HUES64 (cell line): ENCODE results near the gene MAL. TPM values are rescaled to one million over a fixed set of nuclear protein-coding genes. Genes with fewer than 3 reads are reported as not detected.
A peak's percentile ranks its signal among the peaks of the same experiment; 100 is the strongest.

Source experiments
- H3K27ac ChIP-seq: 2 replicates; pipeline ENCODE4 v1.7.0; 2013; ENCODE audit warnings: low read depth, low read length, inconsistent platforms
- H3K27me3 ChIP-seq: 2 replicates; pipeline ENCODE4 v1.6.1; 2013; ENCODE audit warnings: mild to moderate bottlenecking, low read length; ENCODE audit not compliant: insufficient read depth
- H3K36me3 ChIP-seq: 2 replicates; pipeline ENCODE4 v1.6.1; 2013; ENCODE audit warnings: mild to moderate bottlenecking, low read length; ENCODE audit not compliant: insufficient read depth
- H3K4me1 ChIP-seq: 2 replicates; pipeline ENCODE4 v1.6.1; 2013; ENCODE audit warnings: mild to moderate bottlenecking, low read length, moderate library complexity; ENCODE audit not compliant: insufficient read depth
- H3K4me3 ChIP-seq: 2 replicates; pipeline ENCODE4 v1.5.1; 2013; ENCODE audit warnings: mild to moderate bottlenecking, low read length, moderate library complexity
- H3K9ac ChIP-seq: 2 replicates; pipeline ENCODE4 v1.6.1; 2013; ENCODE audit warnings: mild to moderate bottlenecking, low read depth, low read length
- H3K9me3 ChIP-seq: 2 replicates; pipeline ENCODE4 v1.6.1; 2013; ENCODE audit warnings: low read depth, low read length; ENCODE audit not compliant: insufficient read depth
- WGBS: fragments of 150-250, 120-280 bp; methylation state at CpG from one replicate; pipeline ENCODE4 v1.1.7; 2013; ENCODE audit warnings: missing lambda C conversion rate; 5-methylcytosine and 5-hydroxymethylcytosine counted together
- polyA plus RNA-seq, 2 experiments: library from polyadenylated mRNA; stranded (reverse); fragments of 50-300 nt; gene quantifications; one replicate each; pipeline ENCODE4 v1.2.3, GENCODE V29; 2013

MAL gene
- polyA plus RNA-seq (2013, experiment 1 of 2), result not detected
- 0.38 TPM for polyA plus RNA-seq (2013, experiment 2 of 2)

DNA sequence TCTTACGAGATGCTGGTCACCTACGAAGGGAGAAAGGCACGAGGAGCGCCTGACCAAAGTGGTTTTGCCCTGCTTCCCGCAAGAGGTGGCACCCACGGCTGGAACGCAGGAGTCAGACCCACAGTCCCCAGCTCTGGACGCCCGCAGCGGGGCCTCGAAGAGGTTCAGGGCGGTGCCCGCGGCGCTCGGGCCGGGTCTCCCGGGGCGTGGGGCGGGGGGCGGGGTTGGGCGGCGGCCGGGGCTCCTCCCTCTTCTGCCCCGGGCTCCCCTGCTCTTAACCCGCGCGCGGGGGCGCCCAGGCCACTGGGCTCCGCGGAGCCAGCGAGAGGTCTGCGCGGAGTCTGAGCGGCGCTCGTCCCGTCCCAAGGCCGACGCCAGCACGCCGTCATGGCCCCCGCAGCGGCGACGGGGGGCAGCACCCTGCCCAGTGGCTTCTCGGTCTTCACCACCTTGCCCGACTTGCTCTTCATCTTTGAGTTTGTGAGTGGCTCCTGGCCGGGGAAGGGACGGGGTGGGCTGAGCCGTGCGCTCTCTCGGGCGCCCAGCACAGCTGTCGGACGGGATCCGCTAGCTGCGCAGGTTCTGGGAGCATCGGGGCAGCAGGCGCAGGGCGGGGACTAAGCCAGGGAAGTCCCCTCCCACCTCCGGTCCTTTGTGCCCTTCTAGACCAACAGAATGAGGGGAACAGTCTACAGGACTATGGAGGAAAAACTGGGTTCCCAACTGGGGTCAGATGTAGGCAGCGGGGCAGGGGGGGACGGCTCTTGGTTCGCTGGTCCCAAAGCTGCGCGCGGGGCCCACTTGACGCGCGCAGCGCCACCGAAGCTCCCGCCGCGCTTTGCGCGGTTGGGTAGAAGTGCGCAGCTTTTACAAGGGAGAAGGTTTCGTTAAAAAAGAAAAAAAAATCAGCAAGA lies at the start of gene MAL:
Gene MAL (plus strand): TSS at position 303 of the 914 bp plus-strand sequence. CDS start 85 bp downstream, at position 388.
- 17% methylated on average over 81 of the region's 81 CpGs for WGBS
- Histone ChIP-seq H3K9me3 (no peaks in the 10 kb centered on the region), H3K27ac (no peak within 1 kb of the TSS), H3K36me3 (no peaks in the 10 kb centered on the region), H3K4me1 (peaks cover 13% of the 10 kb centered on the region), H3K9ac (no peak within 1 kb of the TSS), H3K4me3 (peak within 1 kb of the TSS; percentile 53), H3K27me3 (peaks cover 85% of the 10 kb centered on the region)

GRCh38 chr2:94977826-94978225 lies 47.7 kb upstream of the MAL start:
- Histone ChIP-seq H3K36me3 (no peaks in the 10 kb centered on the region), H3K4me3 (no peak overlapping the region)

DNA sequence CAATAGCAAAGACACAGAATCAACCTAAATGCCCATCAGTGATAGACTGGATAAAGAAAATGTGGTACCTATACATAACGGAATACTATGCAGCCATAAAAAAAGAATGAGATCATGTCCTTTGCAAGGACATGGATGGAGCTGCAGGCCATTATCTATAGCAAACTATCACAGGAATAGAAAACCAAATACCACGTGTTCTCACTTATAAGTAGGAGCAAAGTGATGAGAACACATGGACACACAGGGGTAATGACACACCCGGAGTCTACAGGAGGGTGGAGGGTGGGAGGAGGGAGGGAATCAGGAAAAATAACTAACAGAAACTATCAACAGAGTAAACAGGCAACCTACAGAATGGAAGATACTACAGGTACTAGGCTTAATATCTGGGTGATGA lies 46.6 kb upstream of the MAL start:
- Histone ChIP-seq H3K9me3 (peaks cover 10% of the 10 kb centered on the region; the same call in 1 of the 2 replicates), H3K36me3 (no peaks in the 10 kb centered on the region), H3K27ac (no peak overlapping the region), H3K9ac (no peak overlapping the region), H3K4me1 (no peaks in the 10 kb centered on the region), H3K4me3 (no peak overlapping the region), H3K27me3 (no peaks in the 10 kb centered on the region)
- 60% methylated on average over 2 of the region's 3 CpGs for WGBS

More at GRCh38 chr2:94977826-94978225, 47.7 kb upstream of the MAL start:
- H3K4me1 ChIP-seq, result no peaks in the 10 kb centered on the region
- 86% methylated on average over 4 of the region's 4 CpGs for WGBS
- no peak overlapping the region for H3K27ac ChIP-seq
- H3K9ac ChIP-seq, result no peak overlapping the region
- peaks cover 10% of the 10 kb centered on the region for H3K9me3 ChIP-seq
- no peaks in the 10 kb centered on the region for H3K27me3 ChIP-seq

DNA sequence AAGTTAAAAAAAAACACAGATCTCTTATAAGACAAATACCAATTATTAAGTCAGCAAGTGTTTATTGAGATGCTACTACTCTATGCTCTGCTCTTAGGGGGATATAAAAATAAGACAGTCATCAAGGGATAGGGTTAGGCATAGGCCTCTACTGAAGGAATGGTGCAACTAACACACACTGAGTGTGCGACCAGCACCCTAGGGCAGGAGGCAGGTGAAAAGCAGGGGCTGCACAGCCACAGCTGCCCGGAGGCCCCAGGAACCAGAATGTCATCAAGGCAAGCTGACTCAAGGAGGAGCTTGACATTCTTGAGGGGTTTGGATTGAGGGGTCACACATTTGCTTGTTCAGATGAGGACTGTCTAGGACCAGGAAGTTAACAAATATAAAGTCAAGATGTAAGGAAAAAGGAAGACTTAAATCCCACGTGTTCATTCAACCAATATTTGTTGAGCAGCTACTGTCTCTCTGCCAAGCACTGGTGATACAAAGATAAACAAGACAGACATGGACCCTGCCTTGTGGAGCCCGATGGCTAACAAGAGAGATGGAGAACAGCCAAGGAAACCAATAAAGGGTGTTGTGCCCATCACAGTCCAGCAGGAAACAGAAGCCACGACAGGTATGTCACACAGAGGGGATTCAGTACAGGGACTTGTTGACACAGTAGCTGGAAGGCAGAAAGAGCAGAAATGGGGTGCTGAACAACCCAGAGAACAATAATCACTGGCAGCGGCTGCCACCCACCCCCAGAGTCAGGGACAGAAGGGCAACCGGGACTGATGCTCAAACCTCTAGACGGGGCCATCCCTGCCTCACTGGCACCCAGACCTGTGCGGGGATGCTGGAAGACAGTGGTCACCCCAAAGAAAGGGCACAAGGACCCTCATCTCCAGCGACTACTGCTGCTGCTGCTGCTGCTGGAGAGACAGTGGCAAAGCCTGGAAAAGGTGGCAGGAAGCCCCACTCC lies 45.8 kb upstream of the MAL start:
- WGBS, result 80% methylated on average over 10 of the region's 10 CpGs
- no peak overlapping the region for H3K4me3 ChIP-seq
- H3K27ac ChIP-seq, result no peak overlapping the region
- H3K27me3 ChIP-seq, result no peaks in the 10 kb centered on the region
- H3K9ac ChIP-seq, result no peak overlapping the region
- H3K36me3 ChIP-seq, result no peaks in the 10 kb centered on the region
- H3K9me3 ChIP-seq, result peaks cover 7% of the 10 kb centered on the region; the same call in 1 of the 2 replicates
- H3K4me1 ChIP-seq, result no peaks in the 10 kb centered on the region

- H3K9me3 ChIP-seq, result peaks cover 6% of the 10 kb centered on the region; the same call in 1 of the 2 replicates
- 91% methylated on average over 15 of the region's 15 CpGs for WGBS
- no peaks in the 10 kb centered on the region for H3K4me1 ChIP-seq
- H3K9ac ChIP-seq, result no peak overlapping the region
- no peaks in the 10 kb centered on the region for H3K27me3 ChIP-seq
- no peak overlapping the region for H3K4me3 ChIP-seq
- no peaks in the 10 kb centered on the region for H3K36me3 ChIP-seq
- no peak overlapping the region for H3K27ac ChIP-seq
Observed at GRCh38 chr2:94980406-94980805, 45.1 kb upstream of the MAL start.

DNA sequence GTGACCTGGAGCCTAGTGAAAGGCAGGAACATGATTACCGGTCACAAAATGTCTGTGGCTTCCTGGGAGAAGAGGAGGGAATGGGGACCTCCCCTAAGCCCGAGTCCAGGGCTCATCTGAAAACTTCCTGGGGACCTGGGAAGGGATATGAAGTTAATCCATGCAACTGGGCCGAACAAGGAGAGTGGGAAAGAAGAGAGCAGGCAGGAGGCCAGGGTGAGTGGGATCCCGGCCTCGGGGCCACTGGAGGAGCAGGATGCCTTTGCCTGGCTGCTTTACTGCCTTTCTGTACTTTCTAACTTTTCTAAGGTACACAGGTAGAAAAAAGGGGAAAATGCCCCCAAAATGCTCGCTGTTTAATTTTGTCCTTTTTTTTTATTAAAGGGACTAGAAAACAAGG lies 43.4 kb upstream of the MAL start:
- Histone ChIP-seq H3K9me3 (no peaks in the 10 kb centered on the region), H3K9ac (no peak overlapping the region), H3K4me1 (no peaks in the 10 kb centered on the region), H3K4me3 (no peak overlapping the region), H3K27me3 (no peaks in the 10 kb centered on the region), H3K27ac (no peak overlapping the region), H3K36me3 (no peaks in the 10 kb centered on the region)
- WGBS, result 84% methylated on average over 5 of the region's 6 CpGs

GRCh38 chr2:94982675-94983074 lies 42.8 kb upstream of the MAL start:
- Histone ChIP-seq H3K9ac (no peak overlapping the region), H3K27me3 (no peaks in the 10 kb centered on the region), H3K4me1 (no peaks in the 10 kb centered on the region), H3K4me3 (no peak overlapping the region), H3K9me3 (no peaks in the 10 kb centered on the region), H3K27ac (no peak overlapping the region), H3K36me3 (no peaks in the 10 kb centered on the region)
- 86% methylated on average over 3 of the region's 3 CpGs for WGBS

- Histone ChIP-seq H3K27me3 (no peaks in the 10 kb centered on the region), H3K9ac (no peak overlapping the region), H3K9me3 (no peaks in the 10 kb centered on the region), H3K36me3 (no peaks in the 10 kb centered on the region), H3K27ac (no peak overlapping the region), H3K4me3 (no peak overlapping the region), H3K4me1 (no peaks in the 10 kb centered on the region)
- WGBS, result 76% methylated on average over 9 of the region's 9 CpGs
Observed at GRCh38 chr2:94984964-94985575, 40.4 kb upstream of the MAL start.

DNA sequence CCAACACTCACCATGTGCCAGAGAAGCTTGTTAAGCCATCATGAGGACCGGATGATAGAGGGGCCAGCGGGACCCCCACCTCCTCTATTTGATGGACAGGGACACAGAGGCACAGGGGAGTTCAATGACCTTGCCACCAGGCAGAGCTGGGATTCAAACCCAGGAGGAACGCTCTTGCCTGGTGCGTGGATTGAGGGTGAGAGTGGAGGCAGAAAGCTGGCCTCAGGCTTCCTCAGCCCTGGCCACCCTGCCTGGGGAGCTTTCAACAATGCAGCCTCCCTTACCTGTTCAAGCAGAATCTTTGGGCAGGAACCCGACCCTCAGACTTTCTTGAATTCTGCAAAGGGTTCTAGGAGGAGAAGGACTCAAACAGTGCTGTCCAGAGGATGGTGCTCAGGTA lies 39.9 kb upstream of the MAL start:
- no peak overlapping the region for H3K9ac ChIP-seq
- no peak overlapping the region for H3K27ac ChIP-seq
- H3K36me3 ChIP-seq, result no peaks in the 10 kb centered on the region
- no peaks in the 10 kb centered on the region for H3K27me3 ChIP-seq
- H3K4me1 ChIP-seq, result no peaks in the 10 kb centered on the region
- H3K9me3 ChIP-seq, result no peaks in the 10 kb centered on the region
- H3K4me3 ChIP-seq, result no peak overlapping the region
- WGBS, result 88% methylated on average over 5 of the region's 5 CpGs

- WGBS, result 80% methylated on average over 1 of the region's 3 CpGs
- Histone ChIP-seq H3K27me3 (no peaks in the 10 kb centered on the region), H3K27ac (no peak overlapping the region), H3K36me3 (no peaks in the 10 kb centered on the region), H3K9ac (no peak overlapping the region), H3K9me3 (no peaks in the 10 kb centered on the region), H3K4me1 (no peaks in the 10 kb centered on the region), H3K4me3 (no peak overlapping the region)
Observed at GRCh38 chr2:94986392-94986963, 39.0 kb upstream of the MAL start.
